Measurements from ENCODE around the gene MPRIP.
A peak's percentile ranks its signal among the peaks of the same experiment; 100 is the strongest.
"Not testable (repeated sequence)": the region's sequence is repeated elsewhere in the genome, so short reads cannot be mapped to it uniquely, and the experiment has no call there.

The MPRIP gene

DNA sequence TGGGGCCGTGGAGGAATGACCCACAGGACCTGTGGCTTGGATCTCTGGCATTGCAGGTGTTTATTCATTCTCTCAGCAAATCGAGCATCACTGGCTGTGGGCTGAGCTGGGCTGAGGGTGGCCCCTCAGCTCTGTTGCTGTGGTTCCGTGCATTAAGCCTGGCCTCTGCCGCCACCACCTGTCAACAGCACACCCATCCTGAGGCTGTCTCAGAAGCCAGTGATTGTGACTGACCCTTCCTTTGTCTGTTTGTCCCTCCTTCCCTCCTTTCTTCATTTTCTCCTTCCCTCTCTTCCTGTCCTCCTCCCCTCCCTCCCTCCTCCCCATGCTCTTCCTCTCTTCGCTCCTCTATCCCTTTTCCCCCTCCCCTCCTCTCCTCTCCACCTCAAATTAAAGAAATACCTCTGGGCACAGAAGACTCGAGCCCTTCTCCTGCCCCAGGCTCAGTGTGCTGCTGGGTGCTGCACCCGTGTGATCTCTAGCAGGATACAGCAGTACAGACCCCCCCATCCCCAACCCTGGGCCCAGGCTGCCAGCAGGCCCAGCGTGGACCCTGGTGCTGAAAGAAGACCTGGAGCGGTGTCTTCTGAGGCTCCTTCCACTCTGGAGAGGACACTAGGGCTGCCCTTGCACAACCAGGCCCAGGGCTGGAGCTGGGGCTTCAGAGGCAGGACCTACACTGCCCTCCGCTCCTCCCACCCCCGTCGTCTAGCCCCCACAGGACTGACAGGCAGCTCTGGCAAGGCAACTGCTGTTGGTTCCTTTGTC lies 88.0 kb downstream of the MPRIP start:
- no peak for DNase-seq

DNA sequence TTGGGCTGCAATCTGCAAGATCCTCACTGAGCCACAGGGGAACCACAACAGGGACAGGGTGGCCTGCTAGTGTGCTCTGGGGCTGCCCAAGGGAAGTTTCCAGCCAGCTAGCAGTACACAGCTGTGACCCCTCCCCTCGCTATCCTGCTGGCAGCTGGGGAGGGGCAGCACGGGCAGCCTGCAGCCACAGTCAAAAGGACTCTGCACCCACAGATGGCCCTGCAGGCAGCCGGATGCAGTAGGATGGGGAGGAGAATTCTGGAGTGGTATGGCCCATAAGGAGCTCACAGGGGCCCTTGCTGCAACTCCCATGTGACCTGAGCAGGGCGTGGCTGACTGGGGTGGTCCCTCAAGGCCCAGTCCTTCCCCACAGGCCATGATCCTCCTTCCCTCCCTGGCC lies 89.6 kb downstream of the MPRIP start:
- DNase-seq: no peak

DNA sequence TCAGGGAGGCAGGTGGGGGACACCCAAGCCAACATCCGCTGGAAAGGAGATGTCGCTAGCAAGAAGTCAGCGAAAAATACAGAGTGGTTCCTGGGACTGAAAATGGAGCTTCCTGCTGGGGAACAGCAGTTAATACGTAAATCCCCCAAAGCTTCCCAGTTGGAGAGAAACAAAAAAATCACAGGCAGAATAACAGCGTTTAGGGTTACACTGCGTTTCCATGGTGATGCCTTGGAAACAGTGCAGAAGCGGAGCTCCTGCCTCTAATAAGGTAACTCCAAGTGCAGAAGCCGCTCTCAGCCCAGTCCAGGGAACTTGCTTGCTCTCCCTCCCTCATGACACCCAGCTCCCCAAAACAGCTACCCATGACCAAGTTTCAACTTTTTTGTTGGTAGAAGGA lies 90.5 kb downstream of the MPRIP start:
- DNase-seq: no peak

DNA sequence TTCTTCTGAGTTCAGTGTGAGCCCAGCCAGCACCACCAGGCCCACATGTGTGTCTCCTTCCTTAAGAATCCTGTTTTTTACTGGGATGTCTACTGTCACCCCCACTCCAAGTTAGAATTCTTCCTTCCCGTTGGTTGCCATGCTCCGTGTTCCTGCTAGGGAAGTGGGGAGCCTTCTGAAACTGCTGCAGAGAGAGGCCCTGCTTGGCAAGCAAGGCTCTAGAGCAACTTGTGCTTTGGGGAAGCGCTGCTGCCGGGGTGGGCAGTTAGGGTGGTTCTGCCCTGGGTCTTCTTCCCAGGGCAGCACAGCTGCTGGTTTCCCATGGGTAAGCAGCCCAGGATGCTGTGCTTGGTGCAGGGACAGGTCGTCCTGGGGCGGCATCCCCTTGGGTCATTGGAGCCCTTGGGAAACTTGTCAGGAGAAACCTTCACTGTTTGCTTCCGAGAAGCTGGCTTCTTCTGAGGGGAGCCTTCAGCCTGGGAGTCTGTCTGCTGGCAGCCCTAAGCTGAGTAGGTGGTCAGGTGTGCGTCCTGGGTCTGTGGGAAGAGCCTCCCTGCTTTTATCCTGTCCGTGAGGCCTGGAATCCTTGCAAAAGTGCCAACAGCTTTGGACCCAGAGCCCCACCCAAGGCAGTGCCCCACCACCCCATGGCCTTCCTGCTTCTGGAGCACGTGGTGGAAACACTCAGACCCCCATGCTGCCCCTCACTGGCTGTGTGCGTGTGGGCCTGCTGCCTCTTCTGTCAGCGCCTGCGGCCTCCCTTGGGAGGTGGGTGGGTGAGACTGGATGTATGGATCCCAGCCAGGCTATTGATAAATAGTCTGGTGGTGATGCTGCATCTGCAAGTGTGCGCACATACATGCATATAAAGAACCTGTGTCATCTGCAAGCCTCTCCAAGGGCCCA lies 92.0 kb downstream of the MPRIP start:
- DNase-seq: no peak

DNA sequence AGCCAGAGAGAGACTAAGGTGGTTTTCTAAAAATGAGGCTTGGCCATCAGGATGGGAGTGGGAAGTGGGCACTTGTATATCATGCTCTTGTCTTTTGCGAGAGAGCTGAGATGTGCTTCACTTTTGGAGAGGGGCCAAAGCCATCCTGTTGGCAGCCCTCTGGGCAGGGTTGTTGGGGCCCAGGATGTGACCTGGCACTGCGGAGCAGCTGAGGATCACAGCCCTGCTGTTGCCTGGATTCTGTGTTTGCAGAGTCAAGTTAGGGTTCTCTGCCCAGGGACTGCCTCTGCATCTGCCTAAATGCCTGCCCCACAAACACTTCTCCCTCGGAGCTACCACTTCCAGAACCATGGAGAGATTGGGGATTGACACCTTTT lies 92.7 kb downstream of the MPRIP start:
- no peak for DNase-seq

GRCh38 chr17:17136221-17136620 lies 94.0 kb downstream of the MPRIP start:
- DNase-seq: not testable (repeated sequence)

GRCh38 chr17:17137731-17138585 lies 95.7 kb downstream of the MPRIP start:
- no peak for DNase-seq

GRCh38 chr17:17139972-17140589 lies 97.8 kb downstream of the MPRIP start:
- DNase-seq: no peak

DNA sequence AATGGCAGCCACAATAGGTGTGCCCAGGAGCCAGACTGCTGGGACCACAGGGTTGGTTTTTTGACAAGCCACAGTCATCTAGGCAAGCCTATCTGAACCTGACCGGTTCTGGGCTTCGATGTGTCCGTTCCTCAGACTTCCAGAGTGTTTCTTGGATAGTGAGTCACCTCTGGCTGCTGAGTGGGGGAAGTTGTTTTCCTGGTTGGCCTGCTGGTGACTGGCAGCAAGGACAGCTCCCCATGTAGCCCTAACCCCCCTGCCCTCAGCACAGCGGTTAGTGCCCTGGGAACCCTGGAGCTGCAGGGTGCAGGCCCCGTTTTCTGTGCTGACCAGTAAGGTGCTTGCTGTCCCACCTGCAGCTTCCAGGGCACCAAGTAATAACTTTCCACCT lies 98.3 kb downstream of the MPRIP start:
- peak; percentile 74 for DNase-seq

- DNase-seq: no peak
Observed at GRCh38 chr17:17141279-17141678, 99.0 kb downstream of the MPRIP start.

GRCh38 chr17:17141860-17142552 lies 99.7 kb downstream of the MPRIP start:
- DNase-seq: peak; percentile 23

DNA sequence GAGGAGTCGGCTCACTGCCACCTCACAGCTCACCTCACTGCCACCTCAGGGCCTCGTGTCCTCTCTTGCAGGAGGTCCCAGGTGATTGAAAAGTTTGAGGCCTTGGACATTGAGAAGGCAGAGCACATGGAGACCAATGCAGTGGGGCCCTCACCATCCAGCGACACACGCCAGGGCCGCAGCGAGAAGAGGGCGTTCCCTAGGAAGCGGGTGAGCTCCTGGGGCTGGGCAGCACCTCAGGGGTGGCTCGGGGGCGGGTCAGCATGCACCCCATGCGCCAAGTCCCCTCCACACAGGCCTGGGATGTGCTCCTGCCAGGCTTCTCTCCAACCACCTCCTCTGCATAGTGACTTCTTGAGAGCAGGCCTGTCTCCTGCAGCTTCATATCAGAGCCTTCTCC lies 100.3 kb downstream of the MPRIP start:
- DNase-seq: no peak

DNA sequence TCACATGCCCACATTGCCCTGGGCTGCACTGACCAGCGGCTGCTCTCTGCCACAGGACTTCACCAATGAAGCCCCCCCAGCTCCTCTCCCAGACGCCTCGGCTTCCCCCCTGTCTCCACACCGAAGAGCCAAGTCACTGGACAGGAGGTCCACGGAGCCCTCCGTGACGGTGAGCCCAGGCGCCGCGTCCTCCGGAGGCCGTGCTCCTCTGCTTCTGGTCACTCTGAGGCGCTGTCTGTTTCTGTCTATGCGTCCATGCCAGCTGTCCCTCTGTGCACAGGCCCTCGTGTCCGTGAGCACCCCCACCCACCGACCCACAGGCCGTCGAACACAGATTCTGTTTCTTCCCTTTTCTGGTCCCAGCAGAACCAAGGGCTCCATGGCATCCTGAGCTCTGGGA lies 101.2 kb downstream of the MPRIP start:
- DNase-seq: no peak

- no peak for DNase-seq
Observed at GRCh38 chr17:17144061-17144460, 101.8 kb downstream of the MPRIP start.

DNA sequence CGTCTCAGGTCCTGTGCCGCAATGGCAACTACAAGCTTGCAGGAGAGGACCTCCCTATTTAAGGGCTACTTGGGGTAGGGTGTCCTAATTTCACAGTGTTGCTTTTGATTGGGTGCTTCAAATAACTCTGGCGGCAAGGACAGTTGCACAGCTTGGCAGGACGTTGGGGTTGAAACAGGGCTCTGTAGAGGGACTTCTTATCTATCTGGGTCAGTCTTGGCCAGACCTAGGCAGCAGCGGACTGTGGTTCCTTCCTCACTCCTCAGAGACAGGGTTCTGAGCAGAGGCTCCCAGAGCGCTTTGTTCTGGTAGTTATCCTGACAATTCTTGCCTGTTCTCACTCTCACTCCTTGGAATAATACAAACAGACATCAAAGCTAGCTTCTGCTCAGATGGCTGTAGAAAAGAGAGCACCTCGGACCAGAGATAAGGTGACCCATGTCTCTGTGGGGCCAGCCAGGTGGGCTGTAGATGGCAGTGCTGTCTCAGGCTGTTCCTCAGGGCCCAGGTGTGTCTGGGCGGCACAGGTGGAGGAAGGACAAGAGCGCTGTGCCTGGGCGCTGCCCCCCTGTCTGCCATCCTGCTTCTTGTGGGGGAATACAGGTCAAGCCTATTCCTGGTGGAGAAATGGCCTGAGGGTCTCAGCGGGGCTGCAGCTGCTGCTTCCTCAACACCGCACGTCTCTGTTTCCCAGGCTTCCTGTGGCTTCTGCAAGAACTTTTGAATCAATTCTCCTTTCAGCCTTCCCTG lies 102.8 kb downstream of the MPRIP start:
- DNase-seq: no peak

DNA sequence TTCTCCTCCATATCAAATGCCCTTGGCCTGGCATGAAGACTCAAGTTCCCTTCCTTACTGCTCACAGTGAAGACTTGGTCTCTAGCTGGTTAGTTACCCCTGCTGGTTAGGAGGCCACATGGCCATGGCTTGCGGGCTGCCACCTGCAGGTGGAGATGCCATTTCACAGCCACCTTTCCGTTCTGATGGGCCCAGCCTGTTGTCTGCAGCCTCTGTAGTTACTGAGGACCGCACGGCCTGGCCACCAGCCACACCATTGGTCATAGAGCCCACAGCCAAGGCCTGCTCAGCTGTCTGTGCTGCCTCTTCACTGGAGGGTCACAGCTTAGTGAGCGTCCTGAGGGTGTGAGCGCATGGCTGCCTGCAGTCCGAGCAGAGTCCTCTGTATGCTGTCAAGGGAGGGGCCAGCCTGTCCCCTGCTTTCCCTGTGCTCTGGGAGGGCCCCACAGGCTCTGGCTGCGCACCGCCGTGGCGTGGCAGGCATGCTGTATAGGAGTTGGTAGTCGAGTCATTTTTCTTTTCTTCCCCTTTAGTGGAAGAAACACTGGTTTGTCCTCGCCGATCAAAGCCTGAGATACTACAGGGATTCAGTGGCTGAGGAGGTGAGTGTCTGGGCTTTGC lies 104.6 kb downstream of the MPRIP start:
- no peak for DNase-seq

GRCh38 chr17:17147821-17148220 lies 105.6 kb downstream of the MPRIP start:
- DNase-seq: no peak

DNA sequence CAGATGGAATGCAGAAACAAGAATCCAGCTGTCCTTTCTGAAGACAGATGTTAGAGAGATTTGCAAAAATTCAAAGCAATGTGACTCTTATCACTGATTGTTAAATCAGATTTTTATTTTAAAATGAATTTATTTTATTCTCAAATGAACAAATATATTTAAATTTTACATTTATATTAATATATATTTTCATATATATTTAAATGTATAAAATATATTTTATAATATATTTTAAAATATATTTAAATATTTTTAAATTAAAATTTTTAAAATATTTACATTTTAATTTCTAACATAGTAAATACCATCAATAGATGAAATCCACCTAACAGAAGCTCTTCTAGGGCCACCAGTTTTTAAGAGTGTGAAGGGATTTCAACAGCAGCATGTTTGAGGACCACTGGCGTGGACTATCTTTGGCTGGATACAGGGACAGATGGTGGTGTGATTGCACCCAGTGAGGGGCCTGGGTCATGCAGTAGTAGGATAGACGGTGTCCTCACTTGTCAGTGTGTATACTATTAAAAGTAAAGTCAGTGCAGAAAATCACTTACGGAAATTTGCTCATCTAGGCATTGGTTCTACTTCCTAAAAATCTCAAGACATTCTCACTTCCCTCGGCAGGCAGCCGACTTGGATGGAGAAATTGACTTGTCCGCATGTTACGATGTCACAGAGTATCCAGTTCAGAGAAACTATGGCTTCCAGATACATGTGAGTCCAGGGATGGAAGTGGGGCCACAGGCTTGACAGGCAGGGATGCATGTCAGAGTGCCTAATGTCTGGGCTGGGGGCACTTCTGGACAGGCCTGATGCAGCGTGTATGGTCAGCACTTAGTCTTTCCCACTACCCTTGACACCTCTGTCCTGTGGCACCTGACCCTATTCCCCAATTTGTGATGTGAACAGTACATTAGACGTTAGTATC lies 107.5 kb downstream of the MPRIP start:
- no peak for DNase-seq

- no peak for DNase-seq
Observed at GRCh38 chr17:17150448-17150800, 108.2 kb downstream of the MPRIP start.

GRCh38 chr17:17151055-17151454 lies 108.8 kb downstream of the MPRIP start:
- peak; percentile 92 for DNase-seq
